K562 (cell line): ENCODE data around the gene ANO7.

Source experiments
- BHLHE40 ChIP-seq: IDR thresholded peaks from 2 replicates; pipeline ENCODE4 v1.6.1; 2011; ENCODE audit warnings: low read length, improper control_type of control experiment
- CBX2 ChIP-seq: fragments of 200-600 bp; sonication (generic); IDR thresholded peaks from one replicate; pipeline ENCODE4 v1.6.1; 2012; ENCODE audit warnings: mild to moderate bottlenecking, low read length, inconsistent platforms; ENCODE audit not compliant: insufficient read depth, poor library complexity, severe bottlenecking
- CTCF ChIP-seq, 3 experiments: IDR thresholded peaks in 2 of 3; conservative IDR thresholded peaks in 1 of 3; 2 replicates each; pipeline ENCODE4 v1.5.1; 2011 to 2012; ENCODE audit warnings: low read length in 3 of 3, mild to moderate bottlenecking in 3 of 3, control low read depth in 2 of 3, improper control_type of control experiment in 1 of 3, inconsistent platforms in 1 of 3, low read depth in 1 of 3, mixed read lengths in 1 of 3, moderate library complexity in 1 of 3; ENCODE audit not compliant: insufficient read depth in 2 of 3
- GATA2 ChIP-seq: sonication (generic); formaldehyde crosslinking; IDR thresholded peaks from 2 replicates; pipeline ENCODE4 v1.4.0; 2020; ENCODE audit warnings: mild to moderate bottlenecking, missing genetic modification reagents
- HNRNPL ChIP-seq: fragments of 200-400 bp; formaldehyde crosslinking; IDR thresholded peaks from 2 replicates; pipeline ENCODE4 v1.6.1; 2017; ENCODE audit warnings: low read depth, mild to moderate bottlenecking, low read length
- IRF1 ChIP-seq: sonication (generic); formaldehyde crosslinking; IDR thresholded peaks from 2 replicates; pipeline ENCODE4 v1.8.0; 2022; ENCODE audit warnings: missing genetic modification reagents, mild to moderate bottlenecking, borderline replicate concordance
- NFE2 ChIP-seq: IDR thresholded peaks from 2 replicates; pipeline ENCODE4 v1.6.1; 2014; ENCODE audit warnings: antibody characterized with exemption, low read depth
- NFIC ChIP-seq: fragments of 450-650 bp; IDR thresholded peaks from 2 replicates; pipeline ENCODE4 v1.6.1; 2017; ENCODE audit warnings: mild to moderate bottlenecking, inconsistent platforms
- POLR2A ChIP-seq: fragments of 450-650 bp; conservative IDR thresholded peaks from 2 replicates; pipeline ENCODE4 v1.6.1; 2016
- POLR2AphosphoS5 ChIP-seq: IDR thresholded peaks from 2 replicates; pipeline ENCODE4 v1.6.1; 2011; ENCODE audit warnings: mild to moderate bottlenecking, low read depth, low read length, moderate library complexity; ENCODE audit not compliant: control insufficient read depth, insufficient read depth
- RNF2 ChIP-seq: sonication (generic); IDR thresholded peaks from 2 replicates; pipeline ENCODE4 v1.6.1; 2016
- USF2 ChIP-seq: sonication (generic); formaldehyde crosslinking; IDR thresholded peaks from 2 replicates; pipeline ENCODE4 v1.5.0; 2020; ENCODE audit warnings: missing genetic modification reagents

GRCh38 chr2:241269707-241270520 lies 81.4 kb downstream of the ANO7 start:
- TF ChIP-seq POLR2AphosphoS5, result no peak
- no peak for TF ChIP-seq USF2 (CRISPR knock-in tag)
- TF ChIP-seq NFIC, result no peak
- TF ChIP-seq CTCF (IDR thresholded peaks at IDR 0.05 in 2 of 3, conservative IDR thresholded peaks at IDR 0.05 in 1 of 3; ENCODE audit: insufficient read depth in 2 of 3, low read depth in 1 of 3, low read length in 3 of 3), result no peak
- no peak for TF ChIP-seq HNRNPL
- no peak for TF ChIP-seq GATA2 (CRISPR knock-in tag)
- TF ChIP-seq RNF2, result no peak
- TF ChIP-seq NFE2, result no peak
- TF ChIP-seq CBX2, result no peak
- no peak for TF ChIP-seq BHLHE40
- TF ChIP-seq POLR2A, result no peak
- no peak for TF ChIP-seq IRF1
